Vagina (tissue), 2 donors: ENCODE data around the gene AADACL3.

Experiments
- POLR2A ChIP-seq, 2 donors: fragments of 450-650 bp; IDR thresholded peaks; one replicate each; pipeline ENCODE4 v1.6.1; 2017; ENCODE audit warnings: antibody characterized with exemption in 2 of 2, mild to moderate bottlenecking in 2 of 2, moderate library complexity in 2 of 2
- TF ChIP-seq, protein P1 (sequence below), 3 experiments: fragments of 450-650 bp in 2 of 3; fragments of 200-600 bp in 1 of 3; sonication (generic) in 1 of 3; IDR thresholded peaks; one replicate each; pipeline ENCODE4 v1.5.1; 2017 to 2019; ENCODE audit warnings: antibody characterized with exemption in 3 of 3, mild to moderate bottlenecking in 2 of 3, moderate library complexity in 2 of 3

DNA sequence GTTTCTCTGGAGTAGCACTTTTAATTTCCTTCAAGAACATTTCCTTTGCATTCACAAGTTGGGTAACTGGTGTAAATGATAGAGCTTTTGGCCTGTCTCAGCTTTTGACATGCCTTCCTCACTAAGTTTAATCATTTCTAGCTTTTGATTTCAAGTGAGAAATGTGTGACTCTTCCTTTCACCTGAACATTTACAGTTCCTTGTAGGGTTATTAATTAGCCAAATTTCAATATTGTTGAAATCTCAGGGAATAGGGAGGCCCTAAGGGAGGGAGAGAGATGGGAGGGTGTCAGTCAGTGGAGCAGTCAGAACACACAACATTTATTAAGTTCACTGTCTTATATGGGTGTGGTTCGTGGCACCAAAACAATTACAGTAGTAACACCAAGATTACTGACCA is 14.2 kb downstream of the AADACL3 start:
- TF ChIP-seq, protein P1, sequence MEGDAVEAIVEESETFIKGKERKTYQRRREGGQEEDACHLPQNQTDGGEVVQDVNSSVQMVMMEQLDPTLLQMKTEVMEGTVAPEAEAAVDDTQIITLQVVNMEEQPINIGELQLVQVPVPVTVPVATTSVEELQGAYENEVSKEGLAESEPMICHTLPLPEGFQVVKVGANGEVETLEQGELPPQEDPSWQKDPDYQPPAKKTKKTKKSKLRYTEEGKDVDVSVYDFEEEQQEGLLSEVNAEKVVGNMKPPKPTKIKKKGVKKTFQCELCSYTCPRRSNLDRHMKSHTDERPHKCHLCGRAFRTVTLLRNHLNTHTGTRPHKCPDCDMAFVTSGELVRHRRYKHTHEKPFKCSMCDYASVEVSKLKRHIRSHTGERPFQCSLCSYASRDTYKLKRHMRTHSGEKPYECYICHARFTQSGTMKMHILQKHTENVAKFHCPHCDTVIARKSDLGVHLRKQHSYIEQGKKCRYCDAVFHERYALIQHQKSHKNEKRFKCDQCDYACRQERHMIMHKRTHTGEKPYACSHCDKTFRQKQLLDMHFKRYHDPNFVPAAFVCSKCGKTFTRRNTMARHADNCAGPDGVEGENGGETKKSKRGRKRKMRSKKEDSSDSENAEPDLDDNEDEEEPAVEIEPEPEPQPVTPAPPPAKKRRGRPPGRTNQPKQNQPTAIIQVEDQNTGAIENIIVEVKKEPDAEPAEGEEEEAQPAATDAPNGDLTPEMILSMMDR (IDR thresholded peaks at IDR 0.05): no peak
- TF ChIP-seq POLR2A (IDR thresholded peaks at IDR 0.05): no peak
